Measurements from ENCODE around the gene RBM20. TPM values are rescaled to one million over a fixed set of nuclear protein-coding genes. Genes with fewer than 3 reads are reported as not detected.

The RBM20 gene
- total and polyA plus RNA-seq, 2 of the 13 experiments (the other 11 are each of a cell fraction or from before 2014, with no cell fraction given): 0.02 to 0.22 TPM

DNA sequence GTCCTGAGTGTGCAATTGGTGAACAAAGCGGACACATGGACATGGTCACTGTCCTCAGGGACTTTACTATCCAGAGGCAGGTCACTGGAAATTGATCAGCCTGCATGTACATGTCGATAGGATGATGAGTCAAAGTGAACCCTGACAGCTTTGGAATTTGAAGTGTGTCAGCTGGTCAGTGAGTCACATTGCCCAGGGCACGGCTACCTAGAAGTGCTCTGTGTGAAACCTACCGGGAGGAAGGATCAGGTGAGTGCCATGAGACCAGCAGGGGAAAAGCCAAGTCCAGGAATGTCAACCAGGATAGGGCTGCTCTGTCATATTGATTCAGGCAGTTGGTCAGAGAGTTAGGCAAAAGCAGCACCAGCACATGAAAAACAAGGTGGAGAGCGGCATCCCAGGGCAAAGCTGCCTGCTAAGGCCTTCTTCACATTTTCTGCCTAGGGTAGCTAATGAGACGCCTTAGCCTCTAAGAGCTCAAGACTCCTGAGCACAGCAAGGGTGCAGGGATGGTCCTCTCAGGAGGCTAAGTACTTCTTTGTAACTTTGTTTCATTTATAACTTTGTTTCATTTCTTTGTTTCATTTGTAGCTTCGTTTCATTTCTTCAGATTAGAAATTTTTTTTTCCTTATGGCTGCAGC, 208.2 kb downstream of the RBM20 start (continued):
- no peak for TF ChIP-seq FUBP1 (CRISPR knock-in tag; IDR thresholded peaks at IDR 0.05; ENCODE audit: borderline replicate concordance)
- TF ChIP-seq THYN1 (CRISPR knock-in tag; IDR thresholded peaks at IDR 0.05; ENCODE audit: borderline replicate concordance, low read depth): no peak
- no peak for TF ChIP-seq SUZ12 (IDR thresholded peaks at IDR 0.05; ENCODE audit: low read depth, low read length)
- no peak for TF ChIP-seq TCF7L2 (IDR thresholded peaks at IDR 0.05; ENCODE audit: low read depth, low read length)
- TF ChIP-seq ZNF12 (CRISPR knock-in tag; IDR thresholded peaks at IDR 0.05): no peak
- no peak for TF ChIP-seq NR2F2 (IDR thresholded peaks at IDR 0.05; ENCODE audit: borderline replicate concordance, low read depth)
- peak; percentile 67; the same call in 1 of the 3 replicates for TF ChIP-seq MXI1 (IDR thresholded peaks at IDR 0.05; ENCODE audit: borderline replicate concordance, low read depth, low read length)
- no peak for TF ChIP-seq SMAD9 (CRISPR knock-in tag; IDR thresholded peaks at IDR 0.05)
- TF ChIP-seq ZNF230 (CRISPR knock-in tag; IDR thresholded peaks at IDR 0.05): no peak
- no peak for TF ChIP-seq CREB1 (IDR thresholded peaks at IDR 0.05)
- no peak for TF ChIP-seq CREB1 (CRISPR knock-in tag; IDR thresholded peaks at IDR 0.05)
- no peak for TF ChIP-seq ZNF225 (CRISPR knock-in tag; IDR thresholded peaks at IDR 0.05)
- no peak for TF ChIP-seq CBX1 (IDR thresholded peaks at IDR 0.05; ENCODE audit: low read depth)
- TF ChIP-seq, protein P1, sequence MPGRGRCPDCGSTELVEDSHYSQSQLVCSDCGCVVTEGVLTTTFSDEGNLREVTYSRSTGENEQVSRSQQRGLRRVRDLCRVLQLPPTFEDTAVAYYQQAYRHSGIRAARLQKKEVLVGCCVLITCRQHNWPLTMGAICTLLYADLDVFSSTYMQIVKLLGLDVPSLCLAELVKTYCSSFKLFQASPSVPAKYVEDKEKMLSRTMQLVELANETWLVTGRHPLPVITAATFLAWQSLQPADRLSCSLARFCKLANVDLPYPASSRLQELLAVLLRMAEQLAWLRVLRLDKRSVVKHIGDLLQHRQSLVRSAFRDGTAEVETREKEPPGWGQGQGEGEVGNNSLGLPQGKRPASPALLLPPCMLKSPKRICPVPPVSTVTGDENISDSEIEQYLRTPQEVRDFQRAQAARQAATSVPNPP (CRISPR knock-in tag; IDR thresholded peaks at IDR 0.05): no peak
- TF ChIP-seq, protein P2, sequence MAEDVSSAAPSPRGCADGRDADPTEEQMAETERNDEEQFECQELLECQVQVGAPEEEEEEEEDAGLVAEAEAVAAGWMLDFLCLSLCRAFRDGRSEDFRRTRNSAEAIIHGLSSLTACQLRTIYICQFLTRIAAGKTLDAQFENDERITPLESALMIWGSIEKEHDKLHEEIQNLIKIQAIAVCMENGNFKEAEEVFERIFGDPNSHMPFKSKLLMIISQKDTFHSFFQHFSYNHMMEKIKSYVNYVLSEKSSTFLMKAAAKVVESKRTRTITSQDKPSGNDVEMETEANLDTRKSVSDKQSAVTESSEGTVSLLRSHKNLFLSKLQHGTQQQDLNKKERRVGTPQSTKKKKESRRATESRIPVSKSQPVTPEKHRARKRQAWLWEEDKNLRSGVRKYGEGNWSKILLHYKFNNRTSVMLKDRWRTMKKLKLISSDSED (CRISPR knock-in tag; IDR thresholded peaks at IDR 0.05): no peak
- TF ChIP-seq, protein P3, sequence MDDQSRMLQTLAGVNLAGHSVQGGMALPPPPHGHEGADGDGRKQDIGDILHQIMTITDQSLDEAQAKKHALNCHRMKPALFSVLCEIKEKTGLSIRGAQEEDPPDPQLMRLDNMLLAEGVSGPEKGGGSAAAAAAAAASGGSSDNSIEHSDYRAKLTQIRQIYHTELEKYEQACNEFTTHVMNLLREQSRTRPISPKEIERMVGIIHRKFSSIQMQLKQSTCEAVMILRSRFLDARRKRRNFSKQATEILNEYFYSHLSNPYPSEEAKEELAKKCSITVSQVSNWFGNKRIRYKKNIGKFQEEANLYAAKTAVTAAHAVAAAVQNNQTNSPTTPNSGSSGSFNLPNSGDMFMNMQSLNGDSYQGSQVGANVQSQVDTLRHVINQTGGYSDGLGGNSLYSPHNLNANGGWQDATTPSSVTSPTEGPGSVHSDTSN (CRISPR knock-in tag; IDR thresholded peaks at IDR 0.05; ENCODE audit: borderline replicate concordance): no peak
- no peak for TF ChIP-seq SCMH1 (CRISPR knock-in tag; IDR thresholded peaks at IDR 0.05; ENCODE audit: borderline replicate concordance)
- no peak for TF ChIP-seq ZNF790 (CRISPR knock-in tag; IDR thresholded peaks at IDR 0.05; ENCODE audit: borderline replicate concordance)
- no peak for TF ChIP-seq ZNF768 (CRISPR knock-in tag; IDR thresholded peaks at IDR 0.05)
- TF ChIP-seq SMYD3 (CRISPR knock-in tag; IDR thresholded peaks at IDR 0.05): no peak
- TF ChIP-seq CENPX (CRISPR knock-in tag; IDR thresholded peaks at IDR 0.05): no peak
- no peak for TF ChIP-seq HNRNPH1 (optimal IDR thresholded peaks at IDR 0.05; ENCODE audit: low read depth, low read length)
- no peak for TF ChIP-seq CREM (IDR thresholded peaks at IDR 0.05)
- TF ChIP-seq CREM (CRISPR knock-in tag; IDR thresholded peaks at IDR 0.05): no peak
- no peak for TF ChIP-seq ZNF512 (CRISPR knock-in tag; IDR thresholded peaks at IDR 0.05)
